SK-N-SH treated with all-trans-retinoic acid at 6 μM for 48 hours (cell line): Measurements from ENCODE around the gene CLHC1.

Experiments used
- ARNTL ChIP-seq: fragments of 450-650 bp; formaldehyde crosslinking; IDR thresholded peaks from 2 replicates; pipeline ENCODE4 v1.5.0; 2020; ENCODE audit warnings: low read depth, mild to moderate bottlenecking, moderate library complexity, borderline replicate concordance
- CSDC2 ChIP-seq: fragments of 250-450 bp; sonication (Bioruptor Pico); IDR thresholded peaks from 2 replicates; pipeline ENCODE4 v1.5.0; 2020; ENCODE audit warnings: mild to moderate bottlenecking, moderate library complexity
- PPARA ChIP-seq: fragments of 250-450 bp; sonication (Bioruptor Pico); IDR thresholded peaks from 2 replicates; pipeline ENCODE4 v1.5.0; 2020; ENCODE audit warnings: mild to moderate bottlenecking, borderline replicate concordance
- RARB ChIP-seq: fragments of 250-450 bp; sonication (Bioruptor Pico); IDR thresholded peaks from 2 replicates; pipeline ENCODE4 v1.8.0; 2021; ENCODE audit warnings: mild to moderate bottlenecking, moderate library complexity
- ZFP3 ChIP-seq: fragments of 250-450 bp; sonication (Bioruptor Pico); IDR thresholded peaks from 2 replicates; pipeline ENCODE4 v1.5.0; 2020; ENCODE audit warnings: mild to moderate bottlenecking, moderate library complexity
- ZFP30 ChIP-seq: fragments of 450-650 bp; formaldehyde crosslinking; IDR thresholded peaks from 2 replicates; pipeline ENCODE4 v1.5.0; 2022; ENCODE audit warnings: mild to moderate bottlenecking, moderate library complexity
- ZNF70 ChIP-seq: fragments of 450-650 bp; formaldehyde crosslinking; IDR thresholded peaks from 2 replicates; pipeline ENCODE4 v1.5.0; 2020; ENCODE audit warnings: mild to moderate bottlenecking, moderate library complexity
- ZNF8 ChIP-seq: fragments of 450-650 bp; formaldehyde crosslinking; IDR thresholded peaks from 2 replicates; pipeline ENCODE4 v1.5.0; 2020; ENCODE audit warnings: mild to moderate bottlenecking, moderate library complexity
- TF ChIP-seq, protein P1 (sequence below): fragments of 250-450 bp; sonication (Bioruptor Pico); IDR thresholded peaks from 2 replicates; pipeline ENCODE4 v1.5.1; 2020; ENCODE audit warnings: low read depth, mild to moderate bottlenecking, moderate library complexity
- TF ChIP-seq, protein P2 (sequence below): fragments of 250-450 bp; sonication (Bioruptor Pico); IDR thresholded peaks from 2 replicates; pipeline ENCODE4 v1.5.0; 2020; ENCODE audit warnings: mild to moderate bottlenecking, moderate library complexity
- TF ChIP-seq, protein P3 (sequence below): fragments of 250-450 bp; sonication (Bioruptor Pico); IDR thresholded peaks from 2 replicates; pipeline ENCODE4 v1.8.0; 2020; ENCODE audit warnings: mild to moderate bottlenecking, moderate library complexity, borderline replicate concordance
- TF ChIP-seq, protein P4 (sequence below): fragments of 250-450 bp; sonication (Bioruptor Pico); IDR thresholded peaks from 2 replicates; pipeline ENCODE4 v1.5.1; 2021; ENCODE audit warnings: mild to moderate bottlenecking, moderate library complexity

DNA sequence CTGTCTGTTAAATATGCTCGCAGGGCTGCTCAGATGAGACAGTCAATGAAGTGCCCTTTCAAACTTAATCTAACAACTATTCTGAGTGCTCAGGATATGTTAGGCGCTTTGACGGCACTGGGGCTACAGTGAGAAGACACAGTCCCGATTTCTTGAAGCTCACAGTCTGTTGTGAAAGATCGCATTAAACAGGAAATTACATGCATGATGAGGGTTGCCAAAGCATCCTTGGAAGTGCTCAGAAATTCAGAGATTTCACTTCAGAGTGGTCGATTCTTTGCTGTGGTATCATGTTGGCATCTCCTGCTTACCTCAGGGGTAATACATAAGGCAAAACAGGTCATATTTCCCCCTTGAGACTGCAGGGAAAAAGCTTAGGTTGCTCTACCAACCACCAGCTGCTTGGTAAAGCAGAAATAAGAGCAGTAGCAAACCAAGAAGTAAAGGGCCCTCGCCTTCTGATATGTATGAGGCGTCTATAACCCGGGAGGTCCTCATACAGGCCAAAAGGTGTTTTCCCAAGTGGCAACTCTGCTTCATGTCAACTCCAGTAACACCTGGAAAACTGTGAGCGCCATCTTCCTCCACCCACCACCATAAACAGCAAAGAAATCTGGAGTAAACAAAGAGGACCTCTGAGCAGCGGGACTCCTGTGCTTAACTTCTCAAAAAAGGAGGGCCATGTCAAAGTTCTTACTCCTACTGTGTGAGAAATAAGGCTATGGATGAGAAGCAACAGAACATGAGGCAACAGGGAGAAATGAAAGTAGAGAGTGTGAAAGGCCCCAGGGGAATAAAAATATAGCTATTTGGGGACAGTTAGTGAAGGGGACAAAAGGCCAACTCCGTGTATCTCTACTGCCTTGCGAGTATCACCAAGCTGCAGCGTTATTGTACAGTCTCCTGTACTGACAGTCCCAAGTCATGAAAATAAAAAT, 79.3 kb downstream of the CLHC1 start:
- TF ChIP-seq ZFP3 (no peak), PPARA (CRISPR knock-in tag) (no peak), ZNF8 (CRISPR knock-in tag) (no peak), RARB (no peak), CSDC2 (CRISPR knock-in tag) (no peak), ZFP30 (CRISPR knock-in tag) (no peak), ARNTL (no peak), ZNF70 (no peak)
- TF ChIP-seq, protein P1, sequence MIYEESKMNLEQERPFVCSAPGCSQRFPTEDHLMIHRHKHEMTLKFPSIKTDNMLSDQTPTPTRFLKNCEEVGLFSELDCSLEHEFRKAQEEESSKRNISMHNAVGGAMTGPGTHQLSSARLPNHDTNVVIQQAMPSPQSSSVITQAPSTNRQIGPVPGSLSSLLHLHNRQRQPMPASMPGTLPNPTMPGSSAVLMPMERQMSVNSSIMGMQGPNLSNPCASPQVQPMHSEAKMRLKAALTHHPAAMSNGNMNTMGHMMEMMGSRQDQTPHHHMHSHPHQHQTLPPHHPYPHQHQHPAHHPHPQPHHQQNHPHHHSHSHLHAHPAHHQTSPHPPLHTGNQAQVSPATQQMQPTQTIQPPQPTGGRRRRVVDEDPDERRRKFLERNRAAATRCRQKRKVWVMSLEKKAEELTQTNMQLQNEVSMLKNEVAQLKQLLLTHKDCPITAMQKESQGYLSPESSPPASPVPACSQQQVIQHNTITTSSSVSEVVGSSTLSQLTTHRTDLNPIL (CRISPR knock-in tag) = no peak
- TF ChIP-seq, protein P2, sequence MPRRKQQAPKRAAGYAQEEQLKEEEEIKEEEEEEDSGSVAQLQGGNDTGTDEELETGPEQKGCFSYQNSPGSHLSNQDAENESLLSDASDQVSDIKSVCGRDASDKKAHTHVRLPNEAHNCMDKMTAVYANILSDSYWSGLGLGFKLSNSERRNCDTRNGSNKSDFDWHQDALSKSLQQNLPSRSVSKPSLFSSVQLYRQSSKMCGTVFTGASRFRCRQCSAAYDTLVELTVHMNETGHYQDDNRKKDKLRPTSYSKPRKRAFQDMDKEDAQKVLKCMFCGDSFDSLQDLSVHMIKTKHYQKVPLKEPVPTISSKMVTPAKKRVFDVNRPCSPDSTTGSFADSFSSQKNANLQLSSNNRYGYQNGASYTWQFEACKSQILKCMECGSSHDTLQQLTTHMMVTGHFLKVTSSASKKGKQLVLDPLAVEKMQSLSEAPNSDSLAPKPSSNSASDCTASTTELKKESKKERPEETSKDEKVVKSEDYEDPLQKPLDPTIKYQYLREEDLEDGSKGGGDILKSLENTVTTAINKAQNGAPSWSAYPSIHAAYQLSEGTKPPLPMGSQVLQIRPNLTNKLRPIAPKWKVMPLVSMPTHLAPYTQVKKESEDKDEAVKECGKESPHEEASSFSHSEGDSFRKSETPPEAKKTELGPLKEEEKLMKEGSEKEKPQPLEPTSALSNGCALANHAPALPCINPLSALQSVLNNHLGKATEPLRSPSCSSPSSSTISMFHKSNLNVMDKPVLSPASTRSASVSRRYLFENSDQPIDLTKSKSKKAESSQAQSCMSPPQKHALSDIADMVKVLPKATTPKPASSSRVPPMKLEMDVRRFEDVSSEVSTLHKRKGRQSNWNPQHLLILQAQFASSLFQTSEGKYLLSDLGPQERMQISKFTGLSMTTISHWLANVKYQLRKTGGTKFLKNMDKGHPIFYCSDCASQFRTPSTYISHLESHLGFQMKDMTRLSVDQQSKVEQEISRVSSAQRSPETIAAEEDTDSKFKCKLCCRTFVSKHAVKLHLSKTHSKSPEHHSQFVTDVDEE = no peak
- TF ChIP-seq, protein P3, sequence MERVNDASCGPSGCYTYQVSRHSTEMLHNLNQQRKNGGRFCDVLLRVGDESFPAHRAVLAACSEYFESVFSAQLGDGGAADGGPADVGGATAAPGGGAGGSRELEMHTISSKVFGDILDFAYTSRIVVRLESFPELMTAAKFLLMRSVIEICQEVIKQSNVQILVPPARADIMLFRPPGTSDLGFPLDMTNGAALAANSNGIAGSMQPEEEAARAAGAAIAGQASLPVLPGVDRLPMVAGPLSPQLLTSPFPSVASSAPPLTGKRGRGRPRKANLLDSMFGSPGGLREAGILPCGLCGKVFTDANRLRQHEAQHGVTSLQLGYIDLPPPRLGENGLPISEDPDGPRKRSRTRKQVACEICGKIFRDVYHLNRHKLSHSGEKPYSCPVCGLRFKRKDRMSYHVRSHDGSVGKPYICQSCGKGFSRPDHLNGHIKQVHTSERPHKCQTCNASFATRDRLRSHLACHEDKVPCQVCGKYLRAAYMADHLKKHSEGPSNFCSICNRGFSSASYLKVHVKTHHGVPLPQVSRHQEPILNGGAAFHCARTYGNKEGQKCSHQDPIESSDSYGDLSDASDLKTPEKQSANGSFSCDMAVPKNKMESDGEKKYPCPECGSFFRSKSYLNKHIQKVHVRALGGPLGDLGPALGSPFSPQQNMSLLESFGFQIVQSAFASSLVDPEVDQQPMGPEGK (CRISPR knock-in tag) = no peak
- TF ChIP-seq, protein P4, sequence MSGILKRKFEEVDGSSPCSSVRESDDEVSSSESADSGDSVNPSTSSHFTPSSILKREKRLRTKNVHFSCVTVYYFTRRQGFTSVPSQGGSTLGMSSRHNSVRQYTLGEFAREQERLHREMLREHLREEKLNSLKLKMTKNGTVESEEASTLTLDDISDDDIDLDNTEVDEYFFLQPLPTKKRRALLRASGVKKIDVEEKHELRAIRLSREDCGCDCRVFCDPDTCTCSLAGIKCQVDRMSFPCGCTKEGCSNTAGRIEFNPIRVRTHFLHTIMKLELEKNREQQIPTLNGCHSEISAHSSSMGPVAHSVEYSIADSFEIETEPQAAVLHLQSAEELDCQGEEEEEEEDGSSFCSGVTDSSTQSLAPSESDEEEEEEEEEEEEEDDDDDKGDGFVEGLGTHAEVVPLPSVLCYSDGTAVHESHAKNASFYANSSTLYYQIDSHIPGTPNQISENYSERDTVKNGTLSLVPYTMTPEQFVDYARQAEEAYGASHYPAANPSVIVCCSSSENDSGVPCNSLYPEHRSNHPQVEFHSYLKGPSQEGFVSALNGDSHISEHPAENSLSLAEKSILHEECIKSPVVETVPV = no peak
